Right ventricle myocardium inferior (tissue), 1 donor: ENCODE results near the gene USP8. TPM values are rescaled to one million over a fixed set of nuclear protein-coding genes. Genes with fewer than 3 reads are reported as not detected.
"Not testable (repeated sequence)": the region's sequence is repeated elsewhere in the genome, so short reads cannot be mapped to it uniquely, and the experiment has no call there.

ENCODE experiments used
- ATAC-seq: fragments of 200-7000 bp; cut with Tn5 transposase; one replicate; pipeline ENCODE4 v1.9.1; 2020; ENCODE audit warnings: mild to moderate bottlenecking, moderate library complexity
- DNase-seq: peaks from one replicate; pipeline ENCODE4 v3.0.0; 2021; ENCODE audit errors: missing footprints
- intact Hi-C: fragments of 100-400 bp; cut with DNase I; formaldehyde crosslinking; loops from one replicate; pipeline ENCODE4 v1.11.0; 2022
- total RNA-seq: library from RNA; stranded (reverse); fragmentation: NEBNext Ultra II Directional; extraction: Animal tissue kit (Norgen Biotek cat#: 25700); gene quantifications from one replicate; pipeline ENCODE4 v1.2.1, GENCODE V29; 2021
- donor health status: DM: no; HTN: yes; CAD: no; lungs with severe emphysema.

Gene USP8
- total RNA-seq, 1 donor from 2014 or later: 44.7 TPM

GRCh38 chr15:50431204-50431603 lies 7.0 kb downstream of the USP8 start:
- DNase-seq (no peak), ATAC-seq (no peak)
- intact Hi-C loops: no loop called here

DNA sequence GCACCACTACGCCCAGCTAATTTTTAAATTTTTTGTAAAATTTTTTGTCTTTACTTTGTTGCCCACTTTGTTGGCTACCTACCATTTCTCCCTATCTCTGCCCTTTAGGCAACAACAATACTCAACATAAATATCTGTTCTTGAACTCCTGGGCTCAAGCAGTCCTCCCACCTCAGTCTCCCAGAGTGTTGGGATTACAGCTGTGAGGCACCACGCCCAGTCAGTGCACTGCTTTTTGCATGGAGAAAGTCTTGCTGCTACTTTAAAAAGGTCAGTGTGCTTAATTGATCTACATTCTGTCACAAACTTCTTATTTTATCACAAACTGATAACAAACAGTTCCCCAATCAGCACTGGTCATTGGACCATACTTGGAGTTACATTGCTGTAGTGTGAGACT lies 8.0 kb downstream of the USP8 start:
- no peak for ATAC-seq
- DNase-seq: no peak
- intact Hi-C loops: no loop called here

DNA sequence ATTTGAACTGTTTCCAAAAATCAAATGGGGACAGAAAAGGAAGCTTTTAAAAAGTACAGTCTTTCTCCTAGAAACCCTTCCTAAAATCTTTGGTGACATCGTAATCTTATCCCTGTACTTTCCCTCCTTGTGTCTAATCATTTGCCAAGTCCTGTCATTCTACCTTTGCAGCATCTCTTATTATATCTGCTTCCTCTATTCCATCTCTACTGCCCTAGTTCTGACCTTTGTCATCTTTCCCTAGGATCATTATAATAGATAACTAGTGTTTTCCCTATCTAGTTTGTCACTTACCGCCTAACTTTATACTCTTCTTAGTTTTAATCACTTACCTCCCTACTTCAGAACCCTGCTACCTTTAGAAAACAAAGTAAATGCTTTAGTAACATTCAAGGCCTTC lies 11.6 kb downstream of the USP8 start:
- ATAC-seq (no peak), DNase-seq (no peak)
- intact Hi-C loops: no loop called here

- ATAC-seq (no peak), DNase-seq (no peak)
- intact Hi-C loops: no loop called here
Observed at GRCh38 chr15:50438251-50438650, 14.0 kb downstream of the USP8 start.

DNA sequence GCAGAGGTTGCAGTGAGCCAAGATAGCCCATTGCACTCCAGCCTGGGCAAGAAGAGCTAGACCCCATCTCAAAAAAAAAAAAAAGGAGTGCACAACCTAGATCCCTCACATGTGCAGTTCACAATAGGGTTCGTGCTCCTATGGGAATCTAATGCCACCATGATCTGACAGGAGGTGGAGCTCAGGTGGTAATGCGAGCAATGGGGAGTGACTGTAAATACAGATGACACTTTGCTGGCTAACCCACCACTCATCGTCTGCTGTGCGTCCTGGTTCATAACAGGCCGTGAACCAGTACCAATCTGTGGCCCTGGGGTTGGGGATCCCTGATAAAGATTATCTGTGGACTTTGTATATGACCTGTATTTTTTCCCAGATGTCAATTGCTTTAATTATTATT lies 16.7 kb downstream of the USP8 start:
- intact Hi-C loops: no loop called here
- DNase-seq (no peak), ATAC-seq (no peak)

DNA sequence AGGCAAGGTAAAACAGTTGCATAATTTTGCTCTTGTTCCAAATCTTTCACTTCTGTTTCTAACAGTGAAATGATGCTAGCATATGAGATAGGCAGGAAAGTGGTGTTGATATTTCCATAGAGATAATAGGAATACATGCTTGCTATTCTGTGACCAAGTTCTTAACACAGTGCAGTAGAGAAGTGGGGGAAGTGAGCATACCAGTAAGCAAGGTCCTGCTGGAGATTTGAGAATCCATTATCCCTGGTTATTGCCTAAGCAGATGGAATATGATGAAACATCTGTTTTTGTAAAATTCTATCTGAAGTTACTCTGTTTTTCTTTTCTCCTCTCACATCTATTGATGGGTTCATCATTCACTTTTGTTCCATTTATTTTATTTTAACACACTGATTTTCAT lies 28.7 kb downstream of the USP8 start:
- intact Hi-C loops: no loop called here
- no peak for DNase-seq
- ATAC-seq: no peak

- ATAC-seq: no peak
- no peak for DNase-seq
- intact Hi-C loops: no loop called here
Observed at GRCh38 chr15:50458348-50459112, 34.3 kb downstream of the USP8 start.

DNA sequence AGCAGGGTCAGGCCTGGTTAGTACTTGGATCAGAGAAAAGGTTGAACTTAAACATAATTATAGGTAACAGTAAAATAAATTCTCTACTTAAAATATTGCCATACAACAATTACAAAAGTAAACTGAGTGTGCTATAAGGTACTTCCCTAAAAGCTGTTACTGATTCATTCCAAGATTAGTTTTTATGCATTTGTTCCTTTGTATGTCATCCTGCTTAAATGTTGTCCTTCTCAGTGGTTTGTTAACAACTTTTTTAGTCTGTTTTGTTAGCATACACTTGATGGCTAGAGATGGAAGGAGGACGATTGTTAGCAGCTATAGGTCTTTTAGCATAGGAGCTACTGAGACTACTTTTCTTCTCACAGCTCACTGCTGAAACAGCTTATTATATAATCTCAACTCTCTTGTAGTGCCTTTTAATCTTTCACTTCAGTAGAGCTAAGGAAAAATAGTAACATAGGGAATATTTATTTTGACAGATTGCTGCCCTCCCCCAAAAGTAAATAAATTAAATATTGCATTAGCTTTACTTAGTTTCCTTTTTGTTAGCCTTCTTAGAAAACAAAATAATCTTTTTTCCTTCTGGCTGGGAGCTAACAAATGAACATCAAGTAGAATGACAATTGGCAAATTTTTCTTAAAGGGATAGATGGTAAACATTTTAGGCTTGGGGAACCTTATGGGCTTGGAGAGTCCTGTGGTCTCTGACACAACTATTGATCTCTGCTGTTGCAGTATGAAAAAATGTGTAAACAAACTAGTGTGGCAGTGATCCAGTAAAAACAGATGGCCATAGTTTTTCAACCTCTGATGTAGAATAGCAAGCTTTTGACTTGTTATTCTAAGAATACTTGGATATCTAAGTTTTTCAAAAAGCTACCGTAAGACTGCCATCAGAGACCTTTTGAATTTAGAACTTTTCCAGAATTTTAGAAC lies 39.5 kb downstream of the USP8 start:
- ATAC-seq: no peak
- intact Hi-C loops: no loop called here
- DNase-seq: no peak

DNA sequence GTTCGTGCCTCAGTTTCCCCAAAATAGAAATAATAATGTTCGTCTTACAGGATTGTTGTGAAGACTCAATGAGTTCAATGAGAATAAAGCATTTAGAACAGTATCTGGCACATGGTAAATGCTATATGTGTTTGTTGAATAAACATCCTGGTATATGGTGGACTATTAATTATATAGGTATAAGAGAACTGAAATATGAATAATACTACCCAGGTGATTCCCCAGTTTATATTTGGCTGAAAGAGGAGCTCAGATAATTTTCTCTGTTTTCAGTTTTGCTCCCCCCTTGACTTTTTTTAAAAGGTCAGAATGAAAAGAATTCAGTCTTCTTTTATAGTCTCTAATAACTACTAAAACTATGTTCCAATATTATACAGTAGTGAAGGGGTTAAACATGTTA lies 46.9 kb downstream of the USP8 start:
- ATAC-seq (no peak), DNase-seq (no peak)
- intact Hi-C loops: no loop called here

DNA sequence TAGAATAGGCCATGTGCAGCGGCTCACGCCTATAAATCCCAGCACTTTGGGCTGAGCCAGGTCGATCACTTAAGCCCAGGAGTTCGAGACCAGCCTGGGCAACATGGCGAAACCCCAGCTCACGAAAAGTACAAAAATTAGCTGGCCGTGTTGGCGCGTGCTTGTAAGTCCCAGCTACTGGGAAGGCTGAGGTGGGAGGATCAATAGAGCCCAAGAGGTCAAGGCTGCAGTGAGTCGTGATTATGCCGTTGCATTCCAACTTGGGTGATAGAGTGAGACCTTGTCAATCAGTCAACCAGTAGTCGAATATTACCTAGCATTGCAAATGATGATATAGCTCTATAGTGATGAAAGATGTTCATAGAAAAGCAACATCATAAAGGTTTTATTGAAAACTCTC lies 51.9 kb downstream of the USP8 start:
- intact Hi-C loops: no loop called here
- DNase-seq (no peak), ATAC-seq (no peak)

- intact Hi-C loops: no loop called here
- ATAC-seq (no peak), DNase-seq (no peak)
Observed at GRCh38 chr15:50484781-50485180, 60.6 kb downstream of the USP8 start.

DNA sequence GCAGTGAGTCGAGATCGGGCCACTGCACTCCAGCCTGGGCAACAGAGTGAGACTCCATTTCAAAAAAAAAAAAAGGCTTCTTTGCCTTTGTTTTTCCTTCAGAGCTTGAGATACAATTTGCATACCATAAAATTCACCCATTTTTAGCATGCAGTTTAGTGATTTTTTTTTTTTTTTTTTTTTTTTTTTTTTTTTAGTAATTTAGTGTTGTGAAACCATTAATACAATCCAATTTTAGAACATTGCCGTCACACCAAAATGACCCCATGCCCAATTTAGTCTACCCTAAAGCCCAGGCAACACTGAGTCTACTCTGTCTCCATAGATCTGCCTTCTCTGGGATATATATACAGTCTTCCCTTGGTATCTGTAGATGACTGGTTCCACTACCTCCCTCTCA lies 61.2 kb downstream of the USP8 start:
- DNase-seq: no peak
- no peak for ATAC-seq
- intact Hi-C loops: no loop called here

GRCh38 chr15:50487287-50487686 lies 63.1 kb downstream of the USP8 start:
- intact Hi-C loops: no loop called here
- DNase-seq (no peak), ATAC-seq (no peak)

GRCh38 chr15:50493625-50494024 lies 69.4 kb downstream of the USP8 start:
- no peak for DNase-seq
- intact Hi-C loops: no loop called here
- no peak for ATAC-seq

DNA sequence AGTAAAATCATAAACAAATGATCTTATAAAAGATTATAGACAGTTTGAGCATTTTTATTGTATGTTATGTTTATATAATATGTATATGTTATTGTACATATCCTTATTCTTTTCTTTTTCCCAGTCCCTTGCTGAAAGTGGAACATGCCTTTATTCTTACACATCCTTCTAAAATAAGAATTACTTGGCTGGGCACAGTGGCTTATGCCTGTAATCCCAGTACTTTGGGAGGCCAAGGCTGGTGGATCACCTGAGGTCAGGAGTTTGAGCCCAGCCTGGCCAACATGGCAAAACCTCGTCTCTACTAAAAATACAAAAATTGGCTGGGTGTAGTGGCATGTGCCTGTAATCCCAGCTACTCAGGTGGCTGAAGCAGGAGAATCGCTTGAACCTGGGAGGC lies 70.3 kb downstream of the USP8 start:
- ATAC-seq, intact Hi-C loops, DNase-seq: not testable (repeated sequence)

GRCh38 chr15:50496692-50497091 lies 72.5 kb downstream of the USP8 start:
- intact Hi-C loops: no loop called here
- DNase-seq: no peak
- ATAC-seq: no peak

DNA sequence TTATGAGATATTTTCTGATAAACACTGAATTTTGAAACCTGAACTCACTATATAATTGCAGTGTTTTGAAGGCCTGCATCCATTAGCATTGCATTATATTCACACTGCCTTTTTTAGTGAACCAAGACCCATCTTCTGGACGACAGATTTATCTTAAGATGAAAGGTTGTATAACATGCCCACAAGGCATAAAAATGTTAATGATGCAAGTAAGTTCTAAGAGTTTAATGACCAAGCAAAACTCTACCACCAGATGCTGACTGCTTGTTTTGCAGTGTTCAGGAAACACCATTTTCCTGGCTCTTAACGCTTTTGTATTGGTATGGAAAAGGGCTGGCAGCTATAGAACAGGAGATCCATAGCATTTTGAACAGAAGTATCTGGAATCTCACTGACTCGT lies 76.1 kb downstream of the USP8 start:
- DNase-seq: no peak
- intact Hi-C loops: no loop called here
- no peak for ATAC-seq

- ATAC-seq: no peak
- DNase-seq: no peak
- intact Hi-C loops: no loop called here
Observed at GRCh38 chr15:50501815-50502214, 77.6 kb downstream of the USP8 start.

GRCh38 chr15:50503144-50503543 lies 78.9 kb downstream of the USP8 start:
- intact Hi-C loops: no loop called here
- DNase-seq (no peak), ATAC-seq (no peak)

GRCh38 chr15:50505656-50506055 lies 81.5 kb downstream of the USP8 start:
- ATAC-seq, DNase-seq, intact Hi-C loops: not testable (repeated sequence)
